H1 (cell line): ENCODE results near the gene USP20. TPM values are rescaled to one million over a fixed set of nuclear protein-coding genes. Genes with fewer than 3 reads are reported as not detected.

Experiments used
- CTCF ChIA-PET: fragments of 300-600 bp; sonication (Branson Sonifier 250); formaldehyde crosslinking; loops from one replicate; lab custom pipeline; 2021; ENCODE audit not compliant: partially characterized antibody; lab: Charles Lee
- POLR2A ChIA-PET: fragments of 300-600 bp; sonication (Branson Sonifier 250); formaldehyde crosslinking; loops from one replicate; lab custom pipeline; 2021; ENCODE audit warnings: inconsistent platforms; ENCODE audit not compliant: partially characterized antibody; lab: Charles Lee
- DNase-seq, 2 experiments: peaks; one replicate each; pipeline versions ENCODE4 v3.0.0 to v3.0.0-alpha.2; 2010 to 2022; ENCODE audit warnings: low spot score in 2 of 2, low read depth in 1 of 2, mixed read lengths in 1 of 2
- FAIRE-seq: peaks from 2 replicates; lab custom pipeline; 2011; peaks lifted over from hg19 to GRCh38; lab: Jason Lieb, UNC
- H2AFZ ChIP-seq: 2 replicates; pipeline ENCODE4 v1.8.1; 2012; ENCODE audit warnings: low read length, inconsistent platforms
- H2AK5ac ChIP-seq: 2 replicates; pipeline ENCODE4 v1.6.1; 2013; ENCODE audit warnings: low read depth, low read length
- H2BK120ac ChIP-seq: replicated peaks from 2 replicates; pipeline ENCODE3; 2013; ENCODE audit warnings: low read depth, low read length, inconsistent platforms
- H2BK12ac ChIP-seq: 2 replicates; pipeline ENCODE4 v1.6.1; 2013; ENCODE audit warnings: low read depth, low read length
- H2BK15ac ChIP-seq: 2 replicates; pipeline ENCODE4 v1.6.1; 2013; ENCODE audit warnings: low read length
- H2BK20ac ChIP-seq: 2 replicates; pipeline ENCODE4 v1.6.1; 2013; ENCODE audit warnings: low read length
- H2BK5ac ChIP-seq: 2 replicates; pipeline ENCODE4 v1.6.1; 2013; ENCODE audit warnings: low read depth, low read length
- H3K14ac ChIP-seq: 2 replicates; pipeline ENCODE4 v1.6.1; 2013; ENCODE audit warnings: inconsistent platforms; ENCODE audit not compliant: insufficient read length
- H3K18ac ChIP-seq: 2 replicates; pipeline ENCODE4 v1.6.1; 2013; ENCODE audit warnings: low read length; ENCODE audit errors: extremely low read depth
- H3K23ac ChIP-seq: 2 replicates; pipeline ENCODE4 v1.6.1; 2013; ENCODE audit warnings: inconsistent platforms; ENCODE audit not compliant: insufficient read length
- H3K23me2 ChIP-seq: 2 replicates; pipeline ENCODE4 v1.6.1; 2013; ENCODE audit warnings: low read depth, low read length
- H3K27ac ChIP-seq: 2 replicates; pipeline ENCODE4 v1.6.1; 2011; ENCODE audit warnings: low read depth, low read length, inconsistent platforms
- H3K27me3 ChIP-seq, 4 experiments: replicated peaks in 1 of 4; 1 replicate in 1 of 4; 2 replicates in 3 of 4; pipeline versions ENCODE4 v1.6.1 to v1.8.1; 2011 to 2013; ENCODE audit warnings: low read length in 3 of 4, mild to moderate bottlenecking in 3 of 4, inconsistent platforms in 2 of 4, mixed read lengths in 2 of 4, moderate library complexity in 1 of 4; ENCODE audit not compliant: control insufficient read depth in 3 of 4, insufficient read depth in 3 of 4; ENCODE audit errors: extremely low read depth in 1 of 4
- H3K36me3 ChIP-seq, 4 experiments: 2 replicates each; pipeline versions ENCODE4 v1.6.1 to v1.8.1; 2011 to 2013; ENCODE audit warnings: mild to moderate bottlenecking in 4 of 4, low read length in 3 of 4, moderate library complexity in 2 of 4, control low read depth in 1 of 4, inconsistent platforms in 1 of 4; ENCODE audit not compliant: insufficient read depth in 4 of 4, control insufficient read depth in 2 of 4
- H3K4ac ChIP-seq: replicated peaks from 2 replicates; pipeline ENCODE3; 2013; ENCODE audit warnings: low read length, low read depth, mixed read lengths, inconsistent platforms; ENCODE audit not compliant: insufficient read length
- H3K4me1 ChIP-seq, 4 experiments: replicated peaks in 1 of 4; 1 replicate in 1 of 4; 2 replicates in 3 of 4; pipeline versions ENCODE4 v1.6.1 to v1.8.1; 2011 to 2013; ENCODE audit warnings: low read length in 3 of 4, inconsistent platforms in 2 of 4, mixed read lengths in 1 of 4; ENCODE audit not compliant: insufficient read depth in 4 of 4, control insufficient read depth in 3 of 4
- H3K4me2 ChIP-seq, 2 experiments: 2 replicates each; pipeline versions ENCODE4 v1.6.1 to v1.8.1; 2011 to 2013; ENCODE audit warnings: low read depth in 2 of 2, low read length in 2 of 2, control low read depth in 1 of 2, inconsistent platforms in 1 of 2, mild to moderate bottlenecking in 1 of 2; ENCODE audit not compliant: insufficient read depth in 1 of 2
- H3K4me3 ChIP-seq, 4 experiments: fragments of 200-600, 300-600 bp in 1 of 4; sonication (generic), shearing (Covaris generic), sonication (Bioruptor Twin) in 1 of 4; 2 replicates each; pipeline versions ENCODE4 v1.5.1 to v1.8.1; 2011 to 2016; ENCODE audit warnings: low read length in 4 of 4, low read depth in 3 of 4, control low read depth in 2 of 4, inconsistent platforms in 2 of 4, mild to moderate bottlenecking in 2 of 4, mixed read lengths in 1 of 4, moderate library complexity in 1 of 4; ENCODE audit not compliant: insufficient read depth in 2 of 4; ENCODE audit errors: extremely low read depth in 1 of 4
- H3K56ac ChIP-seq: replicated peaks from 2 replicates; pipeline ENCODE3; 2013; ENCODE audit warnings: low read depth, mild to moderate bottlenecking, mixed read lengths, low read length, inconsistent platforms; ENCODE audit not compliant: insufficient read length
- H3K79me1 ChIP-seq: 2 replicates; pipeline ENCODE4 v1.6.1; 2013; ENCODE audit warnings: low read depth, low read length, control low read depth
- H3K79me2 ChIP-seq, 2 experiments: 2 replicates each; pipeline versions ENCODE4 v1.6.1 to v1.8.1; 2012 to 2013; ENCODE audit warnings: low read length in 2 of 2, mild to moderate bottlenecking in 2 of 2, inconsistent platforms in 1 of 2; ENCODE audit not compliant: insufficient read depth in 2 of 2, control insufficient read depth in 1 of 2
- H3K9ac ChIP-seq, 4 experiments: replicated peaks in 1 of 4; 1 replicate in 1 of 4; 2 replicates in 3 of 4; pipeline versions ENCODE4 v1.6.1 to v1.8.1; 2011 to 2013; ENCODE audit warnings: low read depth in 3 of 4, low read length in 3 of 4, control low read depth in 2 of 4, mild to moderate bottlenecking in 2 of 4, moderate library complexity in 2 of 4, inconsistent platforms in 1 of 4; ENCODE audit errors: extremely low read depth in 1 of 4
- H3K9me3 ChIP-seq, 2 experiments: 2 replicates each; pipeline versions ENCODE4 v1.6.1 to v1.8.1; 2012 to 2013; ENCODE audit warnings: mild to moderate bottlenecking in 2 of 2, moderate library complexity in 2 of 2, control low read depth in 1 of 2, inconsistent platforms in 1 of 2, low read depth in 1 of 2, low read length in 1 of 2, mixed read lengths in 1 of 2; ENCODE audit not compliant: insufficient read depth in 2 of 2
- H4K20me1 ChIP-seq, 2 experiments: replicated peaks in 1 of 2; 2 replicates each; pipeline versions ENCODE3 to v1.8.1; 2011 to 2013; ENCODE audit warnings: inconsistent platforms in 2 of 2, low read length in 2 of 2, mild to moderate bottlenecking in 1 of 2; ENCODE audit not compliant: insufficient read depth in 2 of 2, control insufficient read depth in 1 of 2
- H4K5ac ChIP-seq: 2 replicates; pipeline ENCODE4 v1.6.1; 2013; ENCODE audit warnings: low read length, low read depth, mixed read lengths, inconsistent platforms; ENCODE audit not compliant: insufficient read length
- H4K8ac ChIP-seq: 2 replicates; pipeline ENCODE4 v1.8.0; 2013; ENCODE audit warnings: mild to moderate bottlenecking, moderate library complexity, low read length, inconsistent platforms; ENCODE audit not compliant: insufficient read depth; ENCODE audit errors: extremely low read depth
- H4K91ac ChIP-seq: replicated peaks from 2 replicates; pipeline ENCODE3; 2013; ENCODE audit warnings: low read length, mixed read lengths, inconsistent platforms; ENCODE audit not compliant: insufficient read length
- BACH1 ChIP-seq: IDR thresholded peaks from 2 replicates; pipeline ENCODE4 v1.6.1; 2012; ENCODE audit warnings: low read length, improper control_type of control experiment
- RFX5 ChIP-seq: IDR thresholded peaks from 2 replicates; pipeline ENCODE4 v1.6.1; 2011; ENCODE audit warnings: low read depth, low read length, improper control_type of control experiment, borderline replicate concordance
- RXRA ChIP-seq: IDR thresholded peaks from 2 replicates; pipeline ENCODE4 v1.6.1; 2011; ENCODE audit warnings: low read depth, mild to moderate bottlenecking, low read length, moderate library complexity; ENCODE audit not compliant: insufficient read depth
- SAP30 ChIP-seq: fragments of 300-600 bp; sonication (generic); IDR thresholded peaks from 2 replicates; pipeline ENCODE4 v1.7.1; 2012; ENCODE audit warnings: low read length, moderate library complexity, mild to moderate bottlenecking, inconsistent platforms; ENCODE audit not compliant: insufficient read depth, insufficient replicate concordance
- SUZ12 ChIP-seq: fragments of 200-600 bp; sonication (generic); IDR thresholded peaks from 2 replicates; pipeline ENCODE4 v1.6.1; 2012; ENCODE audit warnings: mild to moderate bottlenecking, inconsistent platforms, low read length, moderate library complexity, mixed read lengths
- TCF12 ChIP-seq: IDR thresholded peaks from 2 replicates; pipeline ENCODE4 v1.6.1; 2011; ENCODE audit warnings: low read depth, mild to moderate bottlenecking, low read length
- whole genome bisulfite sequencing, 2 experiments: shearing (Covaris generic) in 1 of 2; methylation state at CpG; one replicate each; pipeline versions ENCODE4 v1.1.6 to v1.1.7; 2013 to 2015; ENCODE audit warnings: low lambda C conversion rate in 2 of 2, mixed read lengths in 2 of 2, inconsistent platforms in 1 of 2, low coverage in 1 of 2, missing lambda C conversion rate in 1 of 2; ENCODE audit not compliant: insufficient replicate concordance in 2 of 2, insufficient coverage in 1 of 2, insufficient read length in 1 of 2; ENCODE audit errors: extremely low coverage in 1 of 2, missing lambda C conversion rate in 1 of 2; 5-methylcytosine and 5-hydroxymethylcytosine counted together
- polyA plus RNA-seq, 7 experiments: library from polyadenylated mRNA; depleted of rRNA in 3 of 7; stranded (reverse) in 5 of 7; unstranded in 2 of 7; fragments of >200 nt in 5 of 7; fragments of 200-250 nt in 2 of 7; gene quantifications; 1 replicate in 5 of 7; 2 replicates in 1 of 7; 4 replicates in 1 of 7; pipeline versions ENCODE4 v1.2.1 to v1.2.3, GENCODE V29; 2011 to 2013; ENCODE audit warnings: missing spikeins in 2 of 7, mixed read lengths in 2 of 7
- total RNA-seq: library from RNA; stranded (reverse); fragmentation: NEBNext Ultra II Directional; extraction: Animal tissue kit (Norgen Biotek cat#: 25700); gene quantifications from 2 replicates; pipeline ENCODE4 v1.2.1, GENCODE V29; 2021
- TF ChIP-seq, protein P1 (sequence below), 3 experiments: IDR thresholded peaks; 1 replicate in 2 of 3; 2 replicates in 1 of 3; pipeline versions ENCODE4 v1.5.1 to v1.6.1; 2011; ENCODE audit warnings: low read length in 3 of 3, mild to moderate bottlenecking in 3 of 3, inconsistent platforms in 2 of 3, low read depth in 1 of 3, moderate library complexity in 1 of 3; ENCODE audit not compliant: insufficient read depth in 1 of 3; ENCODE audit errors: control extremely low read depth in 1 of 3
- TF ChIP-seq, protein P2 (sequence below): IDR thresholded peaks from 2 replicates; pipeline ENCODE4 v1.6.1; 2012; ENCODE audit warnings: low read length, inconsistent platforms

USP20 gene
- total and polyA plus RNA-seq, 2 of the 8 experiments (the other 6 are each of a cell fraction or from before 2014, with no cell fraction given), result 13.4 to 23.0 TPM

DNA sequence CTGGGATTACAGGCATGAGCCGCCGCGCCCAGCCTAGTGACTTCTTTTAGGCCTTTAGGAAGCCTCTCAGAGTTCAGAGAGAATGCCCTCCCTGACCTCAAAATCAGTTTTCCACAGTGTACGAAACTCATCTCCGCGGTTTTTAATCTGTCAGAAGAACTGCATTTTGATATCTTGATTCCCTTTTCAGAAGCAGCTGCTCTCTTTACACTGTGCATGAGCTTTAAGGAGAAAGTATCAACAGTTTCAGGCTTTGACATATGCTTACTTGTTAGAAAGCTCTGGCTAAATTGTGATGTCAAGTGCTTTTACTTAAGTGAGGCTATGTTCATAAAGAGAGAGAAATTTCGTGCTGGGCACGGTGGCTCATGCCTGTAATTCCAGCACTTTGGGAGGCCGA is 74.6 kb downstream of the USP20 start:
- H2BK12ac ChIP-seq, result no peak overlapping the region
- H3K23me2 ChIP-seq, result no peaks in the 10 kb centered on the region
- no peak overlapping the region for H3K56ac ChIP-seq
- ChIA-PET CTCF (no interaction called here), POLR2A (no interaction called here)
- H3K4me3 ChIP-seq, result no peak overlapping the region
- H3K4ac ChIP-seq, result no peak overlapping the region
- TF ChIP-seq, protein P1, sequence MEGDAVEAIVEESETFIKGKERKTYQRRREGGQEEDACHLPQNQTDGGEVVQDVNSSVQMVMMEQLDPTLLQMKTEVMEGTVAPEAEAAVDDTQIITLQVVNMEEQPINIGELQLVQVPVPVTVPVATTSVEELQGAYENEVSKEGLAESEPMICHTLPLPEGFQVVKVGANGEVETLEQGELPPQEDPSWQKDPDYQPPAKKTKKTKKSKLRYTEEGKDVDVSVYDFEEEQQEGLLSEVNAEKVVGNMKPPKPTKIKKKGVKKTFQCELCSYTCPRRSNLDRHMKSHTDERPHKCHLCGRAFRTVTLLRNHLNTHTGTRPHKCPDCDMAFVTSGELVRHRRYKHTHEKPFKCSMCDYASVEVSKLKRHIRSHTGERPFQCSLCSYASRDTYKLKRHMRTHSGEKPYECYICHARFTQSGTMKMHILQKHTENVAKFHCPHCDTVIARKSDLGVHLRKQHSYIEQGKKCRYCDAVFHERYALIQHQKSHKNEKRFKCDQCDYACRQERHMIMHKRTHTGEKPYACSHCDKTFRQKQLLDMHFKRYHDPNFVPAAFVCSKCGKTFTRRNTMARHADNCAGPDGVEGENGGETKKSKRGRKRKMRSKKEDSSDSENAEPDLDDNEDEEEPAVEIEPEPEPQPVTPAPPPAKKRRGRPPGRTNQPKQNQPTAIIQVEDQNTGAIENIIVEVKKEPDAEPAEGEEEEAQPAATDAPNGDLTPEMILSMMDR (IDR thresholded peaks at IDR 0.05; ENCODE audit: control extremely low read depth in 1 of 3, insufficient read depth in 1 of 3, low read depth in 1 of 3, low read length in 3 of 3), result no peak
- TF ChIP-seq SUZ12, result no peak
- TF ChIP-seq, protein P2, sequence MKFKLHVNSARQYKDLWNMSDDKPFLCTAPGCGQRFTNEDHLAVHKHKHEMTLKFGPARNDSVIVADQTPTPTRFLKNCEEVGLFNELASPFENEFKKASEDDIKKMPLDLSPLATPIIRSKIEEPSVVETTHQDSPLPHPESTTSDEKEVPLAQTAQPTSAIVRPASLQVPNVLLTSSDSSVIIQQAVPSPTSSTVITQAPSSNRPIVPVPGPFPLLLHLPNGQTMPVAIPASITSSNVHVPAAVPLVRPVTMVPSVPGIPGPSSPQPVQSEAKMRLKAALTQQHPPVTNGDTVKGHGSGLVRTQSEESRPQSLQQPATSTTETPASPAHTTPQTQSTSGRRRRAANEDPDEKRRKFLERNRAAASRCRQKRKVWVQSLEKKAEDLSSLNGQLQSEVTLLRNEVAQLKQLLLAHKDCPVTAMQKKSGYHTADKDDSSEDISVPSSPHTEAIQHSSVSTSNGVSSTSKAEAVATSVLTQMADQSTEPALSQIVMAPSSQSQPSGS, result no peak
- no peak for TF ChIP-seq SAP30
- TF ChIP-seq RFX5, result no peak
- no peak for TF ChIP-seq BACH1
- no peak for TF ChIP-seq RXRA
- no peak for TF ChIP-seq TCF12
- no peak overlapping the region for H2BK20ac ChIP-seq
- H2BK120ac ChIP-seq, result no peak overlapping the region
- H2BK15ac ChIP-seq, result no peak overlapping the region
- no peaks in the 10 kb centered on the region for H3K79me1 ChIP-seq
- peaks cover 2 to 8% (median 5%) of the 10 kb centered on the region in 4 experiments; a peak in 4 of 7 replicates for H3K4me1 ChIP-seq
- no peak for FAIRE-seq
- no peak overlapping the region for H3K27ac ChIP-seq
- peaks cover 0 to 4% (median 0%) of the 10 kb centered on the region in 4 experiments; a peak in 1 of 8 replicates for H3K36me3 ChIP-seq
- no peak overlapping the region for H3K14ac ChIP-seq
- no peak overlapping the region for H2AK5ac ChIP-seq
- H4K20me1 ChIP-seq, result no peaks in the 10 kb centered on the region
- no peak overlapping the region for H4K5ac ChIP-seq
- H3K23ac ChIP-seq, result no peak overlapping the region
- 90% methylated on average over 9 of the region's 9 CpGs; no CpG with 5 or more reads in 1 of the 2 experiments for WGBS, 2 experiments
- no peak overlapping the region for H4K91ac ChIP-seq
- H3K4me2 ChIP-seq, result no peak overlapping the region
- H4K8ac ChIP-seq, result no peak overlapping the region
- H2BK5ac ChIP-seq, result no peak overlapping the region
- H2AFZ ChIP-seq, result no peak overlapping the region
- no peaks in the 10 kb centered on the region for H3K9me3 ChIP-seq
- no peak for DNase-seq
- no peaks in the 10 kb centered on the region for H3K79me2 ChIP-seq
- no peak overlapping the region for H3K18ac ChIP-seq
- H3K27me3 ChIP-seq, result no peaks in the 10 kb centered on the region
- no peak overlapping the region for H3K9ac ChIP-seq
